Panc1 (cell line): Measurements from ENCODE around the gene SHANK1. TPM values are rescaled to one million over a fixed set of nuclear protein-coding genes. Genes with fewer than 3 reads are reported as not detected.

Experiments
- ATAC-seq: fragments of 200-7000 bp; cut with Tn5 transposase; 2 replicates; pipeline ENCODE4 v1.9.1; 2020; ENCODE audit warnings: mild to moderate bottlenecking, moderate library complexity
- BruUV-seq: library from RNA; stranded (reverse); fragments of 400-500 nt; replicated peaks from 2 replicates; lab custom pipeline; 2021; lab: Mats Ljungman, UMichigan
- CTCF ChIA-PET: fragments of 300-600 bp; sonication (Branson Sonifier 250); formaldehyde crosslinking; loops from one replicate; lab custom pipeline; 2022; ENCODE audit warnings: antibody characterized with exemption; lab: Charles Lee
- POLR2A ChIA-PET: fragments of 300-600 bp; sonication (Branson Sonifier 250); formaldehyde crosslinking; loops from one replicate; lab custom pipeline; 2022; ENCODE audit warnings: antibody characterized with exemption; lab: Charles Lee
- DNase-seq: peaks from one replicate; pipeline ENCODE4 v3.0.0-alpha.2; 2010; ENCODE audit warnings: low read depth, low spot score
- H3K27ac ChIP-seq: 2 replicates; pipeline ENCODE4 v1.5.1; 2011; ENCODE audit warnings: mild to moderate bottlenecking, low read length, inconsistent platforms
- H3K27me3 ChIP-seq: fragments of 200-500 bp; sonication (Bioruptor generic); 2 replicates; pipeline ENCODE4 v1.6.0; 2014; ENCODE audit warnings: low read length, inconsistent platforms; ENCODE audit not compliant: control insufficient read depth, insufficient read depth
- H3K36me3 ChIP-seq: fragments of 200-500 bp; sonication (Bioruptor generic); 2 replicates; pipeline ENCODE4 v1.5.1; 2014; ENCODE audit warnings: inconsistent platforms, mild to moderate bottlenecking, low read length, moderate library complexity; ENCODE audit not compliant: control insufficient read depth, insufficient read depth
- H3K4me1 ChIP-seq: 2 replicates; pipeline ENCODE4 v1.5.1; 2011; ENCODE audit warnings: inconsistent platforms, mild to moderate bottlenecking, low read length, moderate library complexity; ENCODE audit not compliant: control insufficient read depth, insufficient read depth
- H3K4me3 ChIP-seq, 2 experiments: 2 replicates each; pipeline ENCODE4 v1.5.1; 2011 to 2012; ENCODE audit warnings: low read depth in 2 of 2, low read length in 2 of 2, mild to moderate bottlenecking in 2 of 2, inconsistent platforms in 1 of 2, moderate library complexity in 1 of 2
- H3K9me3 ChIP-seq: fragments of 200-500 bp; sonication (Bioruptor generic); 2 replicates; pipeline ENCODE4 v1.5.1; 2014; ENCODE audit warnings: low read depth, mild to moderate bottlenecking, inconsistent platforms, low read length, moderate library complexity; ENCODE audit not compliant: control insufficient read depth, insufficient read depth
- POLR2AphosphoS5 ChIP-seq: IDR thresholded peaks from 2 replicates; pipeline ENCODE4 v1.6.1; 2012; ENCODE audit warnings: mild to moderate bottlenecking, low read depth, low read length, moderate library complexity
- REST ChIP-seq, 2 experiments: IDR thresholded peaks; 2 replicates each; pipeline ENCODE4 v1.6.1; 2011 to 2012; ENCODE audit warnings: low read depth in 2 of 2, control low read depth in 1 of 2, low read length in 1 of 2, mild to moderate bottlenecking in 1 of 2, moderate library complexity in 1 of 2; ENCODE audit not compliant: insufficient read depth in 1 of 2
- SIN3A ChIP-seq: IDR thresholded peaks from 2 replicates; pipeline ENCODE4 v1.6.1; 2012; ENCODE audit warnings: low read depth, mild to moderate bottlenecking, low read length, moderate library complexity, borderline replicate concordance; ENCODE audit not compliant: insufficient read depth
- TCF7L2 ChIP-seq: IDR thresholded peaks from 2 replicates; pipeline ENCODE4 v1.6.1; 2011; ENCODE audit warnings: mild to moderate bottlenecking, low read depth, low read length, inconsistent platforms
- in situ Hi-C: cut with HindIII; loops from 2 replicates; pipeline ENCODE4 v1.10.0; 2016; ENCODE audit warnings: low sequenced_read_pairs, low pct_unique_long_range_greater_than_20kb
- intact Hi-C: fragments of 100-400 bp; cut with micrococcal nuclease; formaldehyde crosslinking; loops from one replicate; pipeline ENCODE4 v1.10.0; 2022; ENCODE audit not compliant: unreplicated experiment
- total RNA-seq: library from RNA; stranded (reverse); gene quantifications from one replicate; pipeline ENCODE4 v1.2.1, GENCODE V29; 2021; ENCODE audit not compliant: unreplicated experiment
- TF ChIP-seq, protein P1 (sequence below): fragments of 450-650 bp; IDR thresholded peaks from 2 replicates; pipeline ENCODE4 v1.5.1; 2017; ENCODE audit warnings: mild to moderate bottlenecking

SHANK1 gene
- total RNA-seq, 1 experiment from 2014 or later, result not detected

DNA sequence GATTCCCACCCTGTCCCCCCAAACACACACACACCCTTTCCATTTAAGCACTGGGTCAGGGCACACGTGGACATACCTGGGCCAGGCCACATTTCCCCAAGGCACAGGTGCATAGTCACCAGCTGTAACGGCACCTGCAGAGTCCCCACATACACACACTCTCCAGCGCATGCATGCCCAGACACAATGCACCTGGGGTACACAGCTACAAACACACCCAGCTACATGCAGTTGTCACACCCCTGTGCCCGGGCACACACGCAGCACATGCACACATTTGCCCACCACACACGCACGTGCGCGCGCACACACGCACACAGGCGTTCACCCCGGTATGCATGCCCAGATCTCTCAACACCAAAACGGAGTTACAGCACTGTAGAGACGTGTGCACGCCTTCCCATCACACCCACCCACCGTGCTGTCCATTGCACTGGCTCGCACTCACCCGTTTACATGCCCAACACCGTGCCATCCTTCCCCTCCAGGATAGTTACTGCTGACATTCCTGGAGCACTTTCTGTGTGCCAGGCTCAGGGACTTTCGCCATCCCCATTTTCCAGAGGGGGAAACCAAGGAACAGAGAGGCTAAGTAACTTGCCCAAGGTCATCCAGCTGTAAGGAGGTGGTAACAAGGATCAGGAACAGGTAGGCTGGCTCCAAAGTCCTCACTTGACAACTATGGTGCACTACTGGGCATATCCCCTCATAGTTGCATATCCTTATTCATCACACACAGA is 749 bp upstream of the SHANK1 start:
- CTCF ChIA-PET, result no interaction called here

DNA sequence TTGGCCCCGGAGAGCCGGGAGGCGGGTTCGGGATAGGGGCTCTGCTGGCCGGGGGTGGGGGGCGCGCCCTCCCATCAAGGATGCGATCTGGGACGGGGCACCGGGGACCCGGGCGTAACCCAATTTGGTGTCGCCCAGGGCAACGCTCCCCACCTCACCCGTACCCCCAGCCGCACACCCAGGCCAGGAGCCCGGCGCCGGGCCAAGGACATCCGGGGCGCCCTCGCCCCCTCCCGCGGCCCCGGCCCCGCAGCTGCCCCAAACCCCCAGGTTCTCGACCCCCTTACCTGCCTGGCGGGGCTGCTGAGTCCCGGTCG is 525 bp downstream of the SHANK1 start:
- ChIA-PET CTCF (interaction anchor here (0.5 kb wide), 1 partner anchor 31 kb away, joined by 17 read pairs; no protein-coding TSS in a partner anchor), POLR2A (no interaction called here)
- H3K36me3 ChIP-seq, result no peaks in the 10 kb centered on the region
- no peak overlapping the region; a peak in 1 of 4 replicates for H3K4me3 ChIP-seq
- in situ Hi-C loops (no loop called here), intact Hi-C loops (no loop called here)
- BruUV-seq, result no TSS peak
- TF ChIP-seq POLR2AphosphoS5, result no peak
- no peak for TF ChIP-seq SIN3A
- no peak for TF ChIP-seq TCF7L2
- no peak for TF ChIP-seq REST (IDR thresholded peaks at IDR 0.05; ENCODE audit: insufficient read depth in 1 of 2, low read depth in 2 of 2, low read length in 1 of 2)
- no peak overlapping the region for H3K27ac ChIP-seq
- no peaks in the 10 kb centered on the region for H3K9me3 ChIP-seq
- ATAC-seq, result no peak
- no peak for DNase-seq
- no peaks in the 10 kb centered on the region for H3K4me1 ChIP-seq
- H3K27me3 ChIP-seq, result peaks cover 2% of the 10 kb centered on the region; the same call in 1 of the 2 replicates

More for the DNA sequence above, 749 bp upstream of the SHANK1 start:
- in situ Hi-C loops (no loop called here), intact Hi-C loops (no loop called here)
- Histone ChIP-seq H3K4me1 (no peaks in the 10 kb centered on the region), H3K27me3 (peaks cover 2% of the 10 kb centered on the region; the same call in 1 of the 2 replicates), H3K27ac (no peak overlapping the region), H3K36me3 (no peaks in the 10 kb centered on the region; the same call in 1 of the 2 replicates), H3K9me3 (no peaks in the 10 kb centered on the region), H3K4me3 (no peak overlapping the region)
- no peak for DNase-seq
- POLR2A ChIA-PET, result interaction anchor here (0.6 kb wide), 1 partner anchor 301 kb away, joined by 5 read pairs; no protein-coding TSS in a partner anchor
- ATAC-seq, result no peak
- no TSS peak for BruUV-seq
- TF ChIP-seq, protein P1, sequence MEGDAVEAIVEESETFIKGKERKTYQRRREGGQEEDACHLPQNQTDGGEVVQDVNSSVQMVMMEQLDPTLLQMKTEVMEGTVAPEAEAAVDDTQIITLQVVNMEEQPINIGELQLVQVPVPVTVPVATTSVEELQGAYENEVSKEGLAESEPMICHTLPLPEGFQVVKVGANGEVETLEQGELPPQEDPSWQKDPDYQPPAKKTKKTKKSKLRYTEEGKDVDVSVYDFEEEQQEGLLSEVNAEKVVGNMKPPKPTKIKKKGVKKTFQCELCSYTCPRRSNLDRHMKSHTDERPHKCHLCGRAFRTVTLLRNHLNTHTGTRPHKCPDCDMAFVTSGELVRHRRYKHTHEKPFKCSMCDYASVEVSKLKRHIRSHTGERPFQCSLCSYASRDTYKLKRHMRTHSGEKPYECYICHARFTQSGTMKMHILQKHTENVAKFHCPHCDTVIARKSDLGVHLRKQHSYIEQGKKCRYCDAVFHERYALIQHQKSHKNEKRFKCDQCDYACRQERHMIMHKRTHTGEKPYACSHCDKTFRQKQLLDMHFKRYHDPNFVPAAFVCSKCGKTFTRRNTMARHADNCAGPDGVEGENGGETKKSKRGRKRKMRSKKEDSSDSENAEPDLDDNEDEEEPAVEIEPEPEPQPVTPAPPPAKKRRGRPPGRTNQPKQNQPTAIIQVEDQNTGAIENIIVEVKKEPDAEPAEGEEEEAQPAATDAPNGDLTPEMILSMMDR, result no peak
- TF ChIP-seq SIN3A, result no peak
- no peak for TF ChIP-seq TCF7L2
- TF ChIP-seq POLR2AphosphoS5, result no peak
- TF ChIP-seq REST (IDR thresholded peaks at IDR 0.05; ENCODE audit: insufficient read depth in 1 of 2, low read depth in 2 of 2, low read length in 1 of 2), result no peak
